Osteoblast (primary cell): Measurements from ENCODE around the gene VSIR. TPM values are rescaled to one million over a fixed set of nuclear protein-coding genes. Genes with fewer than 3 reads are reported as not detected.

Experiments used
- DNase-seq: peaks from one replicate; pipeline ENCODE4 v3.0.0; 2011; ENCODE audit warnings: low spot score, mixed read lengths; ENCODE audit not compliant: insufficient read length; ENCODE audit errors: missing footprints
- H2AFZ ChIP-seq: 2 replicates; pipeline ENCODE4 v1.6.0; 2011; ENCODE audit warnings: mild to moderate bottlenecking, low read length
- H3K27ac ChIP-seq: 2 replicates; pipeline ENCODE4 v1.5.1; 2011; ENCODE audit warnings: mild to moderate bottlenecking, low read depth, low read length, moderate library complexity
- H3K27me3 ChIP-seq: 2 replicates; pipeline ENCODE4 v1.6.0; 2012; ENCODE audit warnings: mild to moderate bottlenecking, control low read depth, inconsistent platforms, low read length, moderate library complexity; ENCODE audit not compliant: insufficient read depth
- H3K36me3 ChIP-seq: 2 replicates; pipeline ENCODE4 v1.5.1; 2011; ENCODE audit warnings: mild to moderate bottlenecking, low read length, control low read depth, moderate library complexity; ENCODE audit not compliant: insufficient read depth
- H3K4me1 ChIP-seq: 2 replicates; pipeline ENCODE4 v1.5.1; 2011; ENCODE audit warnings: mild to moderate bottlenecking, low read length, control low read depth, moderate library complexity; ENCODE audit not compliant: insufficient read depth
- H3K4me2 ChIP-seq: 2 replicates; pipeline ENCODE4 v1.6.0; 2011; ENCODE audit warnings: mild to moderate bottlenecking, low read length; ENCODE audit not compliant: insufficient read depth
- H3K4me3 ChIP-seq: fragments of 200-600 bp; sonication (generic); 3 replicates; pipeline ENCODE4 v1.5.1; 2012; ENCODE audit warnings: mild to moderate bottlenecking, low read length, inconsistent platforms; ENCODE audit not compliant: insufficient read depth
- H3K79me2 ChIP-seq: 2 replicates; pipeline ENCODE4 v1.6.0; 2012; ENCODE audit warnings: mild to moderate bottlenecking, low read length, control low read depth, inconsistent platforms; ENCODE audit not compliant: insufficient read depth
- H3K9me3 ChIP-seq: 2 replicates; pipeline ENCODE4 v1.5.1; 2011; ENCODE audit warnings: low read depth, low read length, control low read depth
- H4K20me1 ChIP-seq: 2 replicates; pipeline ENCODE4 v1.6.0; 2012; ENCODE audit warnings: mild to moderate bottlenecking, low read length, control low read depth; ENCODE audit not compliant: insufficient read depth
- CTCF ChIP-seq: IDR thresholded peaks from 2 replicates; pipeline ENCODE4 v1.5.1; 2011; ENCODE audit warnings: mild to moderate bottlenecking, low read depth, low read length, moderate library complexity; ENCODE audit errors: extremely low read depth
- total RNA-seq: library from RNA; depleted of rRNA; stranded (reverse); fragments of >200 nt; gene quantifications from 2 replicates; pipeline ENCODE4 v1.2.3, GENCODE V29; 2012

Gene VSIR
- total RNA-seq, 1 donor = 75.3 TPM

GRCh38 chr10:71757399-71757922 lies 15.9 kb downstream of the VSIR start:
- no peak overlapping the region for H2AFZ ChIP-seq
- no peak for TF ChIP-seq CTCF

GRCh38 chr10:71756311-71757191 lies 16.8 kb downstream of the VSIR start:
- peak; percentile 71 for DNase-seq
- Histone ChIP-seq H3K4me1 (no peaks in the 10 kb centered on the region), H3K36me3 (peaks cover 35% of the 10 kb centered on the region), H3K4me3 (no peak overlapping the region), H4K20me1 (peaks cover 10% of the 10 kb centered on the region), H3K27me3 (no peaks in the 10 kb centered on the region), H3K79me2 (peaks cover 3% of the 10 kb centered on the region), H3K9me3 (no peaks in the 10 kb centered on the region), H3K27ac (no peak overlapping the region), H3K4me2 (no peak overlapping the region), H2AFZ (no peak overlapping the region)
- TF ChIP-seq CTCF = no peak

More at GRCh38 chr10:71757399-71757922, 15.9 kb downstream of the VSIR start:
- Histone ChIP-seq H3K4me2 (no peak overlapping the region), H3K4me1 (no peaks in the 10 kb centered on the region), H3K27ac (no peak overlapping the region), H3K36me3 (peaks cover 31% of the 10 kb centered on the region), H4K20me1 (peaks cover 17% of the 10 kb centered on the region), H3K4me3 (no peak overlapping the region), H3K27me3 (no peaks in the 10 kb centered on the region), H3K79me2 (peaks cover 4% of the 10 kb centered on the region), H3K9me3 (no peaks in the 10 kb centered on the region)
- DNase-seq = peak; percentile 66

- Histone ChIP-seq H3K4me2 (no peak overlapping the region), H4K20me1 (peaks cover 6% of the 10 kb centered on the region), H3K36me3 (peaks cover 29% of the 10 kb centered on the region), H3K4me1 (no peaks in the 10 kb centered on the region), H3K79me2 (no peaks in the 10 kb centered on the region), H3K9me3 (no peaks in the 10 kb centered on the region), H2AFZ (no peak overlapping the region), H3K27me3 (no peaks in the 10 kb centered on the region), H3K4me3 (no peak overlapping the region), H3K27ac (no peak overlapping the region)
- no peak for TF ChIP-seq CTCF
- DNase-seq = peak; percentile 30
Observed at GRCh38 chr10:71755179-71755879, 18.0 kb downstream of the VSIR start.

- Histone ChIP-seq H3K27ac (no peak overlapping the region), H3K36me3 (peaks cover 28% of the 10 kb centered on the region)
- peak; percentile 36 for DNase-seq
Observed at GRCh38 chr10:71754562-71754961, 18.8 kb downstream of the VSIR start.

More at GRCh38 chr10:71754562-71754961, 18.8 kb downstream of the VSIR start:
- H3K4me3 ChIP-seq = no peak overlapping the region
- no peaks in the 10 kb centered on the region for H3K79me2 ChIP-seq
- H3K4me2 ChIP-seq = no peak overlapping the region
- no peaks in the 10 kb centered on the region for H3K4me1 ChIP-seq
- H4K20me1 ChIP-seq = peaks cover 6% of the 10 kb centered on the region
- H3K27me3 ChIP-seq = no peaks in the 10 kb centered on the region
- no peak overlapping the region for H2AFZ ChIP-seq
- no peaks in the 10 kb centered on the region for H3K9me3 ChIP-seq
- no peak for TF ChIP-seq CTCF
